CD4-positive, alpha-beta T cell treated with Interleukin-17A for 1 hour (primary cell): ENCODE measurements around the gene POU6F2.
"Not testable (repeated sequence)": the region's sequence is repeated elsewhere in the genome, so short reads cannot be mapped to it uniquely, and the experiment has no call there.

Source experiments
- DNase-seq: peaks from one replicate; pipeline ENCODE4 v3.0.0-alpha.2; 2020

Gene POU6F2

DNA sequence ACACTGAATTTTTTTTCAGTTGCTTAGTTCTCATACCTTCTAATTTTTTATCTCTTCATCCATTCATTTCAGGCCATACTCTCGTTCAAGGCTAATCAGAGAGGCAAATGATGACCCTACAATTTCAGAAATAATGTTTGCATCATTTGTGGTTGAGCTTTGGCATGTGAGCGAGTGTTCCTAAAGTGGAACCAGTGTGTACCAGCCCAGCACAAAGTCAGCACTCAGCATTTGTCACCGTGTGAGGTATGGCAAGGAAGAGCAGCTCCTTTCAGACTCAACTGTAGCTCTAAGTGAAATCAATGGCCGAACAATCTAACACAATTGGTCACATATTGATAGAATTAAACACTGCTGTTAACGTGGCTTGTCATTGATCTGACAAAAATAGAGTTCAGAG is 154.6 kb downstream of the POU6F2 start:
- DNase-seq = no peak

DNA sequence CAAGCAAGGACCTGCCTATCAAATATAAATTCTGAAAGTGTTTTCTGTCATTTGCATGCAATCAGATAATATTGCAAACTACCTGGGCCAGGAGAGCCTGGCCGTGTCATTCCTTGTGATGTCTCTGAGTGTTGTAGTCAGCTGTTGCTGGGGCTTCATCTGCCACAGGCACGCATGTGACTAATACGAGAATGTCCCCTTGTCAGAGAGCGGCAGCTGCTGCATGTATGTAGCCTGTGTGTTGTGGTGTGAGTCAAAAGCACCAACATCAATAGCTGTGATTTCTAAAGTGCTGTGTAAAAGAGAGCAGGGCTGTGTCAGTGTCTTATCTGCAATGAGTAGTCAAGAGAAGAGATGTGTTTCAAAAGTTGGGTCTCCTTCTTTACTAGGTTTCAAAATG is 155.4 kb downstream of the POU6F2 start:
- DNase-seq = no peak

DNA sequence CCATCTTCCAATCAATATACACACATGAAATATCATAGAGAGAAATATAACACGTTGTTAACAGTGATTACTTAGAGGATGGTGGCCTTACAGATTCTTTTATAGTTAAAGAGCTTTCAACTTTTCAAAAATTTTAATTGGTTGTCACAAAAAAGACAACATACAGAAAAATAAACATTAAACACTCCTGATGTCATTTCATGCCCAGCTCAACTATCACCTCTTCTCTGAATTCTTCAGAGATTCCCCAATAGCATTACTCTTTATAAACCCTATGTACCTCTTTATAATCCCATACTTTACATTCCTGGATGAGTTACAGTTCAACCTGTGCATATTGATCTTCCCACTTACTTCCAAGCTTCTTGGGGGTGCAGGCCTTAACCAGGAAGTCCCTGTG is 159.8 kb downstream of the POU6F2 start:
- DNase-seq = no peak

DNA sequence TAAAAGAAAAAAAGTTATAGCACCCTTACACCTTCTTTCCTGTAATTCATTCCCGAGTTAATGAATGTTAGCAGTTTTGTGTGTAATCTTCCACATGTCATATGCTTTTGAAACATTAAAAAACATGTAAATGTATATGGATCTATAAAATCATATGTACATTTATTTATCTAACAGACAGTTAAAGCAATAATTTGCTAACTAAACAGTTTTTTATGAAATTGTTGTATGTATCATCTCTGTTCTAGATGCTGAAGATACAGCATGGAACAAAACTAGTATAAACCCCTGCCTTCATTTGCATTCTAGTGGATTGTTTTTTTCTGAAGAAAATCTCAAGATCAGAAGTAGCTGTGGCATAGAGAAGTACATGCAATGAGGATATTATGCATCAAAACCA is 165.0 kb downstream of the POU6F2 start:
- no peak for DNase-seq

- no peak for DNase-seq
These were observed 166.7 kb downstream of the POU6F2 start for GRCh38 chr7:39144420-39144819.

DNA sequence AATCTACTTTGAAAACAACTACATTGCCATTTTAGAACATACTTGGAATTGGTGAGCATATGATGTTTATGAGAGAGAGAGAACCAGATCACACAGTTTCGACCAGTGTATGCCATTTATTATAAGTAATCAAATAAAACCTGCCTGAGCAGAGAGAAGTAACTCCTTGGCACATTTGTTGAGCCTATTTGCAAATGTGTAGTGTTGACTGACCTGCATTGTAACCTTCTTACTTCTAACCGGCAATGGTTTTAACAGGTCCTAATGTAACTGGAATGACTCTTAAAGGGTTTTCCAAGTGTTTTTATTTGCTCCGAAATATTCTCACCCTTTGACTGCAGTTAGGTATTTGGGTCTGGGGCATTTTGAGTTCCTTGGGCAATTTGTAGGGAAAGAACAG is 167.6 kb downstream of the POU6F2 start:
- no peak for DNase-seq

DNA sequence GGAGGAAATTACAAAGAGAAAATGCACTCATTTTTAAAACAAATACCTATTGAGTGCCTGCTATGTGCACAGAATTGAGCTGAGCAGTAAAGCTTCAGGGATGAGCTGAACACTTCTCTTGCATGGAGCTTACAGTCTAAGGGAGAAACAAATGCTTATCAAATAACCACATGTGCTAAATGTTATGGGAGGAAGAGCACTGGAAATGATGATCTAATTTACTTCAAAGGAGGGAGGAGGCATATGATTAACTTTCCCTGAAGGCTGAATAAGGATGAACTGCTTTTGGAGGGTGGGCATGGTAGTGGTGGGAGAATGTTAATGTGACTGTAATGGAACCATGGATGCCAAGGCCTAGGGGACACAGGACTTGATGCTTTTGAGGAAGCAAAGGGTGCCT is 168.2 kb downstream of the POU6F2 start:
- no peak for DNase-seq

- DNase-seq = no peak
These were observed 175.0 kb downstream of the POU6F2 start for GRCh38 chr7:39152701-39153100.

DNA sequence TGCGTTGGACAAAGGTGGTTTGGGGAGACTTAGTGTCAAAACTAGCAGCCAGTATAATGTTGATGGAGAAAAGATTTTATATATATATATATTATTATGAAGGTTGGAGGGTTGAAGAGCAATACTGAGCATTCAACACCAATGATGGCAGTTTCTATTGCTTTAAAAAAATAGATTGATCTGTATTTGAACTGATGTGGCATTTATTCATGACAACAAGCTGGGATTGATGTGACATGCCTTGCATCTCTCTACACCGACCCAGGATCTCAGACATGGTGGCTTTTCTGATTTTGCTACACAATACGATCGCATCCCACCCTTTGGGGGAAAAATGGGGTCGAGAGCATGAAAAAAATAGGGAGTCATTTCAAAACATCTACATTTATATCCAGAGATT is 175.4 kb downstream of the POU6F2 start:
- no peak for DNase-seq

DNA sequence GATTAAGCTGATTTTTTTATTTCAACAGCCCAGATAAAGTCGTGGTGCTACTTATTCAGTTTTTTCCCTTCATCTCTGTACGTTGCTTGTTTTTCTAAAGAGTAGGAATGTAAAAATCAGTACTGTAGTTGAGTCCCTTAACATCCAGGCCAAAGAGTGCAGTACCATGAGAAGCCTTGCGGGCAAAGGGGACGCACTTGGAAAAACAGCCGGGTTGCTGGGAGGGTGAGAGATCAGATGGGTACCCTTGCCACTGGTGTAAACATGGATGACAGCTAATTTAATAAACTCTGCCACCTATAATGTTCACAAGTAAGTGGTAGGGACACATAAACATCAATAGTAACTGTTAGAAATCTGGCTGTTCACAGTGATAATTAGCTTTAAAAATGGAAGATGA is 175.9 kb downstream of the POU6F2 start:
- DNase-seq = no peak

DNA sequence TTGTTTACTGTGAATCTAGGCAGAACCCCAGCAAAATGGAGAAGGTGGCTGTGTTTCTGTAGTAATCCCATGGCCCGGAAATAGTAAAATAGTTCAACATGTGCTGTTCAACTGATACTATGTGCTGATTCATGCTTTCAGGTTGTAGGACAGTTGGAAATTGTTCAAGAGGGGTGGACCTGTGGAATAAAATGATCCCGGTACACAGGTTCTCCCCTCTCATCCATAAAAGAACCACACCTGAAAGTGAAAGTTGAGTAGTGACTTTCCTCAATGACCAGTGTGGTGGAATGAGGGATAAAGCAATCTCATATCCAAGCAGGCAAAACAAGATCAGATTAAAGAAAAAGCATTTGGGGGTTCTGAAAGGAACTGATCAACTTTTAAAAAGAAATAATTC is 177.1 kb downstream of the POU6F2 start:
- no peak for DNase-seq

DNA sequence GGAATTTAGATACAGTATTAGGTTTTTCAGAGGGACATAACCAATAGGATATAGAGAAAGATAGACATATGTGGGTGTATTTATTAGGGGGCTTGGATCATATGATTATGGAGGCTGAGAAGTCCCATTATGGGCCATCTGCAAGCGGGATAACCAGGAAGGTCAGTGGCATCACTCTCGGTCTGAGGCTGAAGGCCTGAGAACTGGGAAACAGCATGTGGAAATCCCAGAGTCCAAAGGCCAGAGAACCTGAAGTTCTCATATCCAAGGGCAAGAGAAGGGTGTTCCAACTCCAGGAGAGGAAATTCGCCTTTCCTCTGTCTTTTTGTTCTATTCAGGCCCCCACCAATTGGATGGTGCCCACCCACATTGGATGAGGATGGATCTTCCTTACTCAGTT is 180.7 kb downstream of the POU6F2 start:
- DNase-seq = no peak

- no peak for DNase-seq
These were observed 184.2 kb downstream of the POU6F2 start for GRCh38 chr7:39161903-39162302.

DNA sequence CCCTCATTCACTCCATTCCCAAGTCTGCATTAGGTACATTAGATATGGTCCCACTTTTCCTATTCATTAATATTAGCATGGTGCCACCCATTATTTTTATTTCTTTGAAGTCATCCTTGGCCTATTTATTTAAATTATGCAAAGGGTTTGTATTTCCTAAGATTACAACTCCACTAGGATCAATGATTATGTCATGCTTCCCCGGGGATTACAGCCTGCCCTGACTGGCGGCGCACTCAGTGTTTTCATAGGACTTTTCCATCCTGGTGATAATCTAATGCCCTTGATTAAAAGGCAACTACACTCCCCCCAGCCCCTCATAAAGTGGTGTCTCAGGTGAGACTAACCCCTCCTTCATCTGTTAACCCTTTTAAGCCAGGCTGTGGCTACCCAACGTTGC is 187.2 kb downstream of the POU6F2 start:
- DNase-seq = no peak

GRCh38 chr7:39168403-39169098 is 190.8 kb downstream of the POU6F2 start:
- no peak for DNase-seq

- DNase-seq = no peak
These were observed 194.4 kb downstream of the POU6F2 start for GRCh38 chr7:39172137-39172536.

DNA sequence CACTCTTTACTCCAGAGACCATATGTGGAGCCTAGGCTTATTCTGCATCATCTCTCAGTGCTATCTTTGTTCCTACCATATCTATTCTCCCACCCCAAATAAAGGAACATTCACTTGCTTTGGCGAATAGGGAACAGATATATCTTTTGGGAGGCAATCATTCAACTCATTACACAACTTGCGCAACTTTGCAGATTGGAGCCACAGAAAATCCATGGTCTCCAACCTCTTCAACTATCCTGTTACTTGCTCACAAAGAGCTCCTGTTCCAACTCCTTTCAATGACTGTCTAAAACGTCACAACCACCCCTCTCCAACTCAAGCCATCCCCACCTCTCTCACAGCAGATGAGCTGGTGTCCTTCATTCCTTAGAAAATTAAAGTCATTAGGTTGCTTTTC is 203.7 kb downstream of the POU6F2 start:
- no peak for DNase-seq

- DNase-seq = no peak
These were observed 206.1 kb downstream of the POU6F2 start for GRCh38 chr7:39183796-39184195.

DNA sequence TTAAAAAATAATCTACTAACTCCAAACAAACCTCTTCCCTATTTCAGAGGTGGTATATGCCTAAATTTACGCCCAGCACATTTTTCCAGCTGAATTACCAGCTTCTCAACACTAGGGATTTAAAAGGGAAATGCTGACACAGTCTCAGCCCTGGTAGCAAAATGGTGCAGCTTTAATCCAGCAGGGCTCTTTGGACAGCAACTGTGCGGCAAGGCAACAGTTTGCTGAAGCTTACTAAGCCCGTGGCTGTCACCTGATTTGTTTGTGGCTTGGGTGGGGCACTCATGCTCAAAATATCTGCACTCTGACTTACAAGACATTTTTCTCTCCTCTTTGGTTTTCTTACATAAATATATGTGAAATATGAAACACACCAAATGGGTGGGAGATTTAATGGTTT is 206.7 kb downstream of the POU6F2 start:
- no peak for DNase-seq

GRCh38 chr7:39186131-39186530 is 208.4 kb downstream of the POU6F2 start:
- no peak for DNase-seq

- DNase-seq = no peak
These were observed 209.0 kb downstream of the POU6F2 start for GRCh38 chr7:39186671-39187070.

- no peak for DNase-seq
These were observed 209.4 kb downstream of the POU6F2 start for GRCh38 chr7:39187130-39187529.

DNA sequence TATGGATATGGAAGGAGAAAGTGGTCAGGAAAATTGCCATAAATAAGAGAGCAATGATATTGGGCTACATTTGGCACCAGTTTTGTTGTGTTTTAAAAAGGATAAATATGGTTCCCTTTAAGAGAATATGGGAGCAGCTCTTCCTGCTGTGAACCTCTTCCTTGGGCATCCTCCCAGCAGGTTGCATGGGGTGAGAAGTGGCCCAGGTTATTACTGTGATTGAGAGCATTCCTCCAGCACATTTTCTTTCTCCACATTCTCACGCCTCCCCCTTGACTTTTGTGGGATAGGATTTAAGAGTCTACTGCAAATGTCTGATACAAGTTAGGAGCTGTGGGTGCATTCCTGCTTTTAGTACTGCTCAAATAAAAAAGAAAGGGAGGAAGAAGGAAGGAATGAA is 214.8 kb downstream of the POU6F2 start:
- DNase-seq = no peak

DNA sequence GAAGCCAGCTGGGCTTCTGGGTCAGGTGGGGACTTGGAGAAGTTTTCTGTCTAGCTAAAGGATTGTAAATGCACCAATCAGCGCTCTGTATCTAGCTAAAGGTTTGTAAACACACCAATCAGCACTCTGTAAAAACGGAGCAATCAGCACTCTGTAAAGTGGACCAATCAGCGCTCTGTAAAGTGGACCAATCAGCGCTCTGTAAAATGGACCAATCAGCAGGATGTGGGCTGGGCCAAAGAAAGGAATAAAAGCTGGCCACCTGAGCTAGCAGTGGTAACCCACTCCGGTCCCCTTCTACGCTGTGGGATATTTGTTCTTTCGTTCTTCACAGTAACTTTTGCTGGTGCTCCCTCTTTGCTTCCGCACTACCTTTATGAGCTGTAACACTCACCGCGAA is 216.7 kb downstream of the POU6F2 start:
- not testable (repeated sequence) for DNase-seq

DNA sequence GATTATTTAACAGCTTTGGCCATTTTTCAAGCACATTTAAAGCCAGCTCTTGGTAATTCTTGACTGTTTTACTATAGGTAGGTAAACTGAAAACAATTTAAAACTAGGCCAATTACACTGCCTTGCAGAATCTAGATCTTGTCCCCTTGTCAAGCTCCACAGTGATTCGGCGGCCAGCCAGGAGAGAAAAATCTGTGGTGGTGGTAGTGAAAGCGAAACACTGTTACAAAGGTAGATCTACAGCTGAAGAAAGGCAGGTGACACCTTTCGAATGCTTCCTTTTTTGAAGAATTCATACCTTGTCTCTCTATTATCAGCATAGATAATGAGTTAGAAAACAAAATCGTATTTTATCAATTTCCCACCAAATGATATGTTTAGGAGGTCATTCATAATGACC is 218.3 kb downstream of the POU6F2 start:
- no peak for DNase-seq

GRCh38 chr7:39197831-39198230 is 220.1 kb downstream of the POU6F2 start:
- DNase-seq = no peak
